DND-41 (cell line): ENCODE results near the gene TBC1D32.

Experiments
- EZH2 ChIP-seq: IDR thresholded peaks from 3 replicates; pipeline ENCODE4 v1.6.1; 2012; ENCODE audit warnings: borderline replicate concordance, low read depth, mild to moderate bottlenecking, moderate library complexity, low read length, inconsistent platforms; ENCODE audit not compliant: severe bottlenecking
- TF ChIP-seq, protein P1 (sequence below): IDR thresholded peaks from 2 replicates; pipeline ENCODE4 v1.5.1; 2012; ENCODE audit warnings: borderline replicate concordance, low read length, moderate library complexity, mild to moderate bottlenecking; ENCODE audit not compliant: poor library complexity, severe bottlenecking; ENCODE audit errors: extremely low read depth

- TF ChIP-seq, protein P1, sequence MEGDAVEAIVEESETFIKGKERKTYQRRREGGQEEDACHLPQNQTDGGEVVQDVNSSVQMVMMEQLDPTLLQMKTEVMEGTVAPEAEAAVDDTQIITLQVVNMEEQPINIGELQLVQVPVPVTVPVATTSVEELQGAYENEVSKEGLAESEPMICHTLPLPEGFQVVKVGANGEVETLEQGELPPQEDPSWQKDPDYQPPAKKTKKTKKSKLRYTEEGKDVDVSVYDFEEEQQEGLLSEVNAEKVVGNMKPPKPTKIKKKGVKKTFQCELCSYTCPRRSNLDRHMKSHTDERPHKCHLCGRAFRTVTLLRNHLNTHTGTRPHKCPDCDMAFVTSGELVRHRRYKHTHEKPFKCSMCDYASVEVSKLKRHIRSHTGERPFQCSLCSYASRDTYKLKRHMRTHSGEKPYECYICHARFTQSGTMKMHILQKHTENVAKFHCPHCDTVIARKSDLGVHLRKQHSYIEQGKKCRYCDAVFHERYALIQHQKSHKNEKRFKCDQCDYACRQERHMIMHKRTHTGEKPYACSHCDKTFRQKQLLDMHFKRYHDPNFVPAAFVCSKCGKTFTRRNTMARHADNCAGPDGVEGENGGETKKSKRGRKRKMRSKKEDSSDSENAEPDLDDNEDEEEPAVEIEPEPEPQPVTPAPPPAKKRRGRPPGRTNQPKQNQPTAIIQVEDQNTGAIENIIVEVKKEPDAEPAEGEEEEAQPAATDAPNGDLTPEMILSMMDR, result no peak
- no peak for TF ChIP-seq EZH2
Measured at GRCh38 chr6:121314381-121315112, 19.7 kb downstream of the TBC1D32 start.
